Lower leg skin (tissue), 3 donors: Measurements from ENCODE around the gene ARPC4.

Experiments used
- CTCF ChIP-seq, 3 donors: fragments of 450-650 bp; IDR thresholded peaks; one replicate each; pipeline ENCODE4 v1.5.1; 2016; ENCODE audit warnings: antibody characterized with exemption in 3 of 3, mild to moderate bottlenecking in 3 of 3, moderate library complexity in 2 of 3
- POLR2A ChIP-seq, 2 donors: fragments of 450-650 bp; IDR thresholded peaks; one replicate each; pipeline ENCODE4 v1.6.1; 2016 to 2017; ENCODE audit warnings: antibody characterized with exemption in 2 of 2, mild to moderate bottlenecking in 1 of 2, moderate library complexity in 1 of 2

- TF ChIP-seq CTCF (IDR thresholded peaks at IDR 0.05) (no peak), POLR2A (IDR thresholded peaks at IDR 0.05) (no peak)
These were observed 48.7 kb upstream of the ARPC4 start for GRCh38 chr3:9744162-9744561.
